DOHH2 (cell line): ENCODE measurements around the gene TAGLN2.

ENCODE experiments used
- H3F3A ChIP-seq: fragments of 200-600 bp; sonication (generic), shearing (Covaris generic); 2 replicates; pipeline ENCODE4 v1.6.0; 2016; ENCODE audit warnings: antibody characterized with exemption, mild to moderate bottlenecking; ENCODE audit not compliant: control insufficient read depth, insufficient read depth
- H3K27ac ChIP-seq: fragments of 200-600 bp; sonication (generic); 2 replicates; pipeline ENCODE4 v1.5.1; 2014; ENCODE audit warnings: low read depth, mild to moderate bottlenecking, low read length, moderate library complexity
- H3K27me3 ChIP-seq: fragments of 200-600 bp; sonication (generic); 2 replicates; pipeline ENCODE4 v1.6.1; 2014; ENCODE audit warnings: mild to moderate bottlenecking, low read length, mixed read lengths; ENCODE audit not compliant: control insufficient read depth
- H3K36me3 ChIP-seq: fragments of 200-600 bp; sonication (generic); 2 replicates; pipeline ENCODE4 v1.6.1; 2014; ENCODE audit warnings: mild to moderate bottlenecking, low read length, moderate library complexity, mixed read lengths; ENCODE audit not compliant: control insufficient read depth
- H3K4me1 ChIP-seq: fragments of 200-600 bp; sonication (generic); 2 replicates; pipeline ENCODE4 v1.6.1; 2014; ENCODE audit warnings: mild to moderate bottlenecking, low read length, mixed read lengths; ENCODE audit not compliant: control insufficient read depth
- H3K4me2 ChIP-seq: fragments of 200-600 bp; sonication (generic); 2 replicates; pipeline ENCODE4 v1.6.0; 2014; ENCODE audit warnings: mild to moderate bottlenecking, low read length, moderate library complexity
- H3K4me3 ChIP-seq: fragments of 200-600 bp; sonication (generic); 2 replicates; pipeline ENCODE4 v1.5.1; 2014; ENCODE audit warnings: mild to moderate bottlenecking, low read length, mixed read lengths
- H3K79me2 ChIP-seq: fragments of 200-600 bp; sonication (generic); 2 replicates; pipeline ENCODE4 v1.6.1; 2014; ENCODE audit warnings: mild to moderate bottlenecking, low read length, mixed read lengths; ENCODE audit not compliant: control insufficient read depth
- H3K9me2 ChIP-seq: fragments of 200-600 bp; sonication (generic); replicated peaks from 2 replicates; pipeline ENCODE4 v1.6.1; 2014; ENCODE audit warnings: mild to moderate bottlenecking, low read length, mixed read lengths; ENCODE audit not compliant: control insufficient read depth
- H3K9me3 ChIP-seq: fragments of 200-600 bp; sonication (generic); 2 replicates; pipeline ENCODE4 v1.6.1; 2014; ENCODE audit warnings: antibody characterized with exemption, low read length, mixed read lengths; ENCODE audit not compliant: control insufficient read depth, insufficient read depth
- H4K20me1 ChIP-seq: fragments of 200-600 bp; sonication (generic); 2 replicates; pipeline ENCODE4 v1.6.0; 2014; ENCODE audit warnings: low read depth, mild to moderate bottlenecking, antibody characterized with exemption, low read length, moderate library complexity; ENCODE audit not compliant: control insufficient read depth, insufficient read depth
- EZH2phosphoT487 ChIP-seq: fragments of 200-600 bp; sonication (generic); IDR thresholded peaks from 2 replicates; pipeline ENCODE4 v1.6.1; 2017; ENCODE audit warnings: borderline replicate concordance, mild to moderate bottlenecking, antibody characterized with exemption, low read length, moderate library complexity, mixed read lengths
- TF ChIP-seq, protein P1 (sequence below): fragments of 200-600 bp; sonication (generic); IDR thresholded peaks from one replicate; pipeline ENCODE4 v1.5.1; 2014; ENCODE audit warnings: antibody characterized with exemption, mild to moderate bottlenecking, low read depth, low read length; ENCODE audit not compliant: poor library complexity, severe bottlenecking

The TAGLN2 gene

GRCh38 chr1:159943278-159943640 lies 18.0 kb upstream of the TAGLN2 start:
- Histone ChIP-seq H3K4me3 (no peak overlapping the region), H3K4me2 (no peak overlapping the region), H3F3A (no peaks in the 10 kb centered on the region), H4K20me1 (no peaks in the 10 kb centered on the region), H3K9me3 (no peaks in the 10 kb centered on the region), H3K36me3 (no peaks in the 10 kb centered on the region), H3K79me2 (no peaks in the 10 kb centered on the region), H3K27ac (no peak overlapping the region), H3K4me1 (peaks cover 56% of the 10 kb centered on the region), H3K9me2 (no peaks in the 10 kb centered on the region), H3K27me3 (peaks cover 25% of the 10 kb centered on the region)
- TF ChIP-seq EZH2phosphoT487, result no peak
- TF ChIP-seq, protein P1, sequence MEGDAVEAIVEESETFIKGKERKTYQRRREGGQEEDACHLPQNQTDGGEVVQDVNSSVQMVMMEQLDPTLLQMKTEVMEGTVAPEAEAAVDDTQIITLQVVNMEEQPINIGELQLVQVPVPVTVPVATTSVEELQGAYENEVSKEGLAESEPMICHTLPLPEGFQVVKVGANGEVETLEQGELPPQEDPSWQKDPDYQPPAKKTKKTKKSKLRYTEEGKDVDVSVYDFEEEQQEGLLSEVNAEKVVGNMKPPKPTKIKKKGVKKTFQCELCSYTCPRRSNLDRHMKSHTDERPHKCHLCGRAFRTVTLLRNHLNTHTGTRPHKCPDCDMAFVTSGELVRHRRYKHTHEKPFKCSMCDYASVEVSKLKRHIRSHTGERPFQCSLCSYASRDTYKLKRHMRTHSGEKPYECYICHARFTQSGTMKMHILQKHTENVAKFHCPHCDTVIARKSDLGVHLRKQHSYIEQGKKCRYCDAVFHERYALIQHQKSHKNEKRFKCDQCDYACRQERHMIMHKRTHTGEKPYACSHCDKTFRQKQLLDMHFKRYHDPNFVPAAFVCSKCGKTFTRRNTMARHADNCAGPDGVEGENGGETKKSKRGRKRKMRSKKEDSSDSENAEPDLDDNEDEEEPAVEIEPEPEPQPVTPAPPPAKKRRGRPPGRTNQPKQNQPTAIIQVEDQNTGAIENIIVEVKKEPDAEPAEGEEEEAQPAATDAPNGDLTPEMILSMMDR, result no peak

DNA sequence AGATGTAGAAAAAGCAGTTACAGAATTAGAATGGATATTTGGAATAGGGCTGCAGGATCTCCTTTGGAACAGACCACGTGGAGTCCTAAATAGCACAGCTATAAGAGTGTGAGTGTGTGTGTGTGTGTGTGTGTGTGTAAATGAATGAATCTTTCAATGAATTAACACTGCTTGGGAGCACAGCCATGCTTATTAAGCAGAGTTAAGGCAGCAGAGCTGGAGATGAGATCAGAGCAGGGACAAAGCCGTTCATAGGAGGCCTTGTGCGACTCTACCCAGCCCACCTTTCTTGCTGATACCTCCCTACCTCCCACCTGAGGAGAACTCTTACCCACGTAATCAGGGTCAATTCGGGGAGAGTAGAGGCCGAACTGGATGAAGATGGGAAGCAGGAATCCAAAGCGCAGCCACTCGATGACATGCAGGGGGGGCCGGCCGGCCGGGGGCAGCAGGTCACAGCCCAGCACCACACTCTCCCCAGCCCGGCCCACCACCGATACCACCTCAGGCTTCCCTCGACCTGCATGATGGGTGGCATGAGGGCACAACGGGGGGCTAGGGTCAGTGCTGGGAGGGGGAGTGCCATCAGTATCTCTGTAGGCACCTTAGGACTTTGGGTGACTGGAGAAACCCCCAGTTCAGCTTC lies 17.4 kb upstream of the TAGLN2 start:
- Histone ChIP-seq H3K4me3 (no peak overlapping the region), H3K27me3 (peaks cover 25% of the 10 kb centered on the region), H3K4me1 (peaks cover 61% of the 10 kb centered on the region), H3K79me2 (no peaks in the 10 kb centered on the region), H3K36me3 (no peaks in the 10 kb centered on the region), H4K20me1 (no peaks in the 10 kb centered on the region), H3K9me3 (no peaks in the 10 kb centered on the region), H3K27ac (no peak overlapping the region), H3K4me2 (no peak overlapping the region), H3F3A (no peaks in the 10 kb centered on the region), H3K9me2 (no peaks in the 10 kb centered on the region)
- TF ChIP-seq, protein P1, result no peak
- TF ChIP-seq EZH2phosphoT487, result no peak

DNA sequence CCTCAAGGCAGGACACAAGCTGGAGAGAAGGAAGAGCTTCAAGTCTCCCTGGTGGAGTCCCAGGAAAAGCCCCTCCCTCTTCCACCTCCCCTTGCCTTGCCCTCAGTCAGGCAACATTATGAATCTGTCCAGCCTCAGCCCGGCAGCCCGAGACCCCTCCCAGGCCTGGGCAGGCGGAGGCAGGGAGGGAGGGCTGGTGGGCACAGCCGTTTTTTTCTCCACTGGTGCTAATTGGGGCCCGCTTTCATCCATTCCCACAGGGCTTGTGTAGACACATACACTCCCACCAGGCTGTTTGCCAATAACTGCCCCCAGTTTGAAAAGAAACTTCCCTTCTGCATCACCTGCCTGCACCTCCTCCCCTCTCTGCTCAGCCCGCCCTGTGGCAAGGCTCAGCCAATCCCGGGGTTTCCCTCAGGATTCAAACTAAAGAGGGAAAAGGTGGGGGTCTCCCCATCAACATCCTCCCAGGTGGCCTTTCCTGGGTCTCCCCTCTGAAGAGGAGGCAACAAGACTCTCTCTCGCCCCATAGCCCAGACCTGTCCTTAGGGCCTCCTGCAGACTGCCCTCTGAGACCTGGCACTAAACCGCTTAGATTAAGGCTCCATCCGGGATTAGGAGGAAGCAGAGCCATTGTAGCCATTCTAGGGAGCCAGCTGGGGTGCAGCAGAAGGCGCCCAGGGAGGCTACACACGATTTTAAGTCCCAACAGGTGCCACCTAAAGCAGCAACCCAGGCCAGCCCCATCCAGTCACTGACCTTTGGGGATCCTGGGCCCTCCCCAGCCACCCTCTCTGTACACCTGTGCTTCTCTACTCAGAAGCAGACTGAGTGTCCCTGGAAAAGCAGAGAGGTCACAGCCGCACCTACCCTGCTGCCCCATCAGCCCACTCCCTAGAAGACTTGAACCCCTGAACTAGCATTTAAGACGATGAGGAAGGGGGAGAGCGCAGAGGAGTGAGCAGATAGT lies 16.6 kb upstream of the TAGLN2 start:
- H3K4me1 ChIP-seq, result peaks cover 70% of the 10 kb centered on the region
- H3K27me3 ChIP-seq, result peaks cover 25% of the 10 kb centered on the region
- H3F3A ChIP-seq, result no peaks in the 10 kb centered on the region
- H3K36me3 ChIP-seq, result no peaks in the 10 kb centered on the region
- no peak for TF ChIP-seq EZH2phosphoT487
- TF ChIP-seq, protein P1, result no peak
- H3K9me2 ChIP-seq, result no peaks in the 10 kb centered on the region
- no peaks in the 10 kb centered on the region for H3K79me2 ChIP-seq
- peak overlapping the region; percentile 76 for H3K4me2 ChIP-seq
- H3K9me3 ChIP-seq, result no peaks in the 10 kb centered on the region
- no peaks in the 10 kb centered on the region for H4K20me1 ChIP-seq
- H3K4me3 ChIP-seq, result peak overlapping the region; percentile 42; the same call in 1 of the 2 replicates
- no peak overlapping the region for H3K27ac ChIP-seq
